H1 (cell line): ENCODE results near the gene SLC2A10. TPM values are rescaled to one million over a fixed set of nuclear protein-coding genes. Genes with fewer than 3 reads are reported as not detected.

Experiments used
- CBX5 ChIP-seq: fragments of 300-800, 300-1000 bp; sonication (generic); IDR thresholded peaks from 2 replicates; pipeline ENCODE4 v1.7.1; 2016; ENCODE audit warnings: antibody characterized with exemption, low read length, low read depth
- CBX8 ChIP-seq: fragments of 300-800, 300-1000 bp; sonication (generic); IDR thresholded peaks from 2 replicates; pipeline ENCODE4 v1.7.1; 2016; ENCODE audit warnings: low read depth, low read length, borderline replicate concordance
- TCF12 ChIP-seq: IDR thresholded peaks from 2 replicates; pipeline ENCODE4 v1.6.1; 2011; ENCODE audit warnings: low read depth, mild to moderate bottlenecking, low read length
- polyA plus RNA-seq, 7 experiments: library from polyadenylated mRNA; depleted of rRNA in 3 of 7; stranded (reverse) in 5 of 7; unstranded in 2 of 7; fragments of >200 nt in 5 of 7; fragments of 200-250 nt in 2 of 7; gene quantifications; 1 replicate in 5 of 7; 2 replicates in 1 of 7; 4 replicates in 1 of 7; pipeline versions ENCODE4 v1.2.1 to v1.2.3, GENCODE V29; 2011 to 2013; ENCODE audit warnings: missing spikeins in 2 of 7, mixed read lengths in 2 of 7
- total RNA-seq: library from RNA; stranded (reverse); fragmentation: NEBNext Ultra II Directional; extraction: Animal tissue kit (Norgen Biotek cat#: 25700); gene quantifications from 2 replicates; pipeline ENCODE4 v1.2.1, GENCODE V29; 2021

Gene SLC2A10
- total and polyA plus RNA-seq, 2 of the 8 experiments (the other 6 are each of a cell fraction or from before 2014, with no cell fraction given): 9.0 to 9.7 TPM

DNA sequence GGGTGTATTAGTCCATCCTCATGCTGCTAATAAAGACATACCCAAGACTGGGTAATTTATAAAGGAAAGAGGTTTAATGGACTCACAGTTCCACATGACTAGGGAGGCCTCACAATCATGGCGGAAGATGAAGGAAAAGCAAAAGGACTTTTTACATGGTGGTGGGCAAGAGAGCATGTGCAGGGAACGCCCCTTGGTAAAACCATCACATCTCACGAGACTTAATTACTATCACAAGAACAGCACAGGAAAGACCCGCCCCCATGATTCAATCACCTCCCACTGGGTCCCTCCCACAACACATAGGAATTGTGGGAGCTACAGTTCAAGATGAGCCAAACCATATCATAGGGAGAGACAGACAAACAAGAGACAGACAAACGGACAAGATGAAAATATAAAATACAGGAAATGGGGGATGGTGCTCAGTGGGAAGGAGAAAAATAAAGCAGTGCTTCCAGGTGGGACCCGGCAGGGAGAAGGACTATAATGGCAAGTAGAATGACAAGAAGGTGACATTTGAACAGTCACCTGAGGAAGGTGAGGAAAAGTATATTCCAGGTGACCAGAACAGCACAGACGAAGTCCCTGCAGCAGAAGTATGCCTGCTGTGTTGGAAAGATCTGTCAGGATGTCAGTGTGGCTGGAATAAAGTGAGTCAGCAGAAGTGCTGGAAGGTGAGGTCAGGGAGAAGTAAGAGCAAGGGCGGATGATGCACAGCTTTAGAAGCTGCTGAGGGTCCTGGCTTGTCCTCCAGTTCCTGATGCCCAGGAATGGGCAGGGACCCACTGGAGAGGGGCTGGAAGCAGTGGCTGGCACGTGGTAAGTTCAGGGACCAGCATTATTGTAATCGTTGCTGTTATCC lies 61.1 kb downstream of the SLC2A10 start (continued):
- TF ChIP-seq CBX5 (no peak), TCF12 (no peak), CBX8 (no peak)
